Sciatic nerve (tissue), 2 donors: Measurements from ENCODE around the gene NAT8L. TPM values are rescaled to one million over a fixed set of nuclear protein-coding genes. Genes with fewer than 3 reads are reported as not detected.
A peak's percentile ranks its signal among the peaks of the same experiment; 100 is the strongest.
"Not testable (repeated sequence)": the region's sequence is repeated elsewhere in the genome, so short reads cannot be mapped to it uniquely, and the experiment has no call there.

ENCODE experiments used
- ATAC-seq: fragments of 200-7000 bp; cut with Tn5 transposase; one replicate; pipeline ENCODE4 v1.9.1; 2020; ENCODE audit warnings: mild to moderate bottlenecking, moderate library complexity
- DNase-seq: peaks from one replicate; pipeline ENCODE4 v3.0.0-alpha.2; 2020; ENCODE audit warnings: low spot score
- intact Hi-C: fragments of 100-400 bp; cut with DNase I; formaldehyde crosslinking; loops from one replicate; pipeline ENCODE4 v1.14.2; 2022
- total RNA-seq: library from RNA; stranded (reverse); fragmentation: NEBNext Ultra II Directional; extraction: Animal tissue kit (Norgen Biotek cat#: 25700); gene quantifications from one replicate; pipeline ENCODE4 v1.2.1, GENCODE V29; 2021
- donor health status: DM: no; HTN: no; CAD: no.
- donor health status: DM: no; HTN: no; CAD: no.

The NAT8L gene, protein sequence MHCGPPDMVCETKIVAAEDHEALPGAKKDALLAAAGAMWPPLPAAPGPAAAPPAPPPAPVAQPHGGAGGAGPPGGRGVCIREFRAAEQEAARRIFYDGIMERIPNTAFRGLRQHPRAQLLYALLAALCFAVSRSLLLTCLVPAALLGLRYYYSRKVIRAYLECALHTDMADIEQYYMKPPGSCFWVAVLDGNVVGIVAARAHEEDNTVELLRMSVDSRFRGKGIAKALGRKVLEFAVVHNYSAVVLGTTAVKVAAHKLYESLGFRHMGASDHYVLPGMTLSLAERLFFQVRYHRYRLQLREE
- 8.1 TPM for total RNA-seq

- intact Hi-C loops, result no loop called here
- peak; percentile 40 for ATAC-seq
Measured at GRCh38 chr4:2059046-2059725, at the start of gene NAT8L. TSS of gene NAT8L (plus strand) at chr4:2059327. CDS start at chr4:2059512, 185 bp downstream.

DNA sequence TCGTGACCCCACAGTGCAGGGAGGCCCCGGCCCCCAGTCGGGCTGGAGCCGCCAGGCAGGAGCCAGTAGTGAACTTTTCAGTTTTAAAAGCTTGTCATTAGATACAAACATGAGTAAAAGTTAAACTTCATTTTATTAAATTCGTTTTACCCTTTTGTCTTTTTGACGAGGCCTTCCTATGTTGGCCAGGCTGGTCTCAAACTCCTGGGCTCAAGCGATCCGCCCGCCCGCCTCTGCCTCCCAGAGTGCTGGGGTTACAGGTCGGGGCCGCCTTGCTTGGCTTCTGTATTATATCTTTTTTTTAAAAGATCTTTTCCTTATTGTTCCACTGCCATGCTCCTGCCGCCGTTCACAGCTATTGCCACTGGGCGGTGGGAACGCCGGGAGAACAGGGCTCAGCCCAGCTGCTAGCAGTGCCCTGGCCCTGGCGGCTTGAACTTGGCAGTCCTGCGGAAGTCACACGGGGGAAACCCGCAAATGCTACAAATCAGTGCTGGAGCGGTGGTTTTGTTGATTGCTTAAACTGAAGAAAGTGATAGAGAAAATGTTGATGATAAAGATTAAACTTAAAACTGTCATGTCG, 49.4 kb upstream of the NAT8L start:
- peak; percentile 45 for ATAC-seq
- DNase-seq, result peak; percentile 73
- intact Hi-C loops, result no loop called here

More at GRCh38 chr4:2059046-2059725, at the start of gene NAT8L:
- DNase-seq, result no peak

DNA sequence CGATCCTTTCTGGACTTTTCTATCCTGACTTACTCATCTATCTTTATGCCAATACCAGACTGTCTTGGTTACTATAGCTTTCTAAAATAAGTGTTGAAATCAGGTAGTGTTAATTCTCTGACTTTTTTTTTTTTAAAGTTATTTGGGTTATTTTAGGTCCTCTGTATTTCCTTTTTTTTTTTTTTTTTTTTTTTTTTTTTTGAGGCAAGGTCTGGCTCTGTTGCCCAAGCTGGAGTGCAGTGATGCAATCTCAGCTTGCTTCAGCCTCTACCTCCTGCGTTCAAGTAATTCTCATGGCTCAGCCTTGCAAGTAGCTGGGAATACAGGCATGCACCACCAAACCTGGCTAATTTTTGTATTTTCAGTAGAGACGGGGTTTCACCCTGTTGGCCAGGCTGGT, 47.5 kb upstream of the NAT8L start:
- DNase-seq (no peak), ATAC-seq (no peak)
- intact Hi-C loops, result no loop called here

- no peak for ATAC-seq
- intact Hi-C loops, result no loop called here
Measured at GRCh38 chr4:2015008-2015407, 44.1 kb upstream of the NAT8L start.

GRCh38 chr4:2021358-2022018, 37.6 kb upstream of the NAT8L start:
- intact Hi-C loops, ATAC-seq, DNase-seq: not testable (repeated sequence)

More at GRCh38 chr4:2015008-2015407, 44.1 kb upstream of the NAT8L start:
- no peak for DNase-seq

- ATAC-seq, result no peak
- no peak for DNase-seq
- intact Hi-C loops, result no loop called here
Measured at GRCh38 chr4:2024683-2025082, 34.4 kb upstream of the NAT8L start.

- intact Hi-C loops, result no loop called here
- no peak for DNase-seq
- ATAC-seq, result no peak
Measured at GRCh38 chr4:2025817-2026216, 33.3 kb upstream of the NAT8L start.

- ATAC-seq, intact Hi-C loops, DNase-seq: not testable (repeated sequence)
Measured at GRCh38 chr4:2027120-2027519, 32.0 kb upstream of the NAT8L start.

- ATAC-seq, DNase-seq, intact Hi-C loops: not testable (repeated sequence)
Measured at GRCh38 chr4:2031161-2031560, 28.0 kb upstream of the NAT8L start.

GRCh38 chr4:2036327-2036726, 22.8 kb upstream of the NAT8L start:
- ATAC-seq (no peak), DNase-seq (no peak)
- intact Hi-C loops, result no loop called here

DNA sequence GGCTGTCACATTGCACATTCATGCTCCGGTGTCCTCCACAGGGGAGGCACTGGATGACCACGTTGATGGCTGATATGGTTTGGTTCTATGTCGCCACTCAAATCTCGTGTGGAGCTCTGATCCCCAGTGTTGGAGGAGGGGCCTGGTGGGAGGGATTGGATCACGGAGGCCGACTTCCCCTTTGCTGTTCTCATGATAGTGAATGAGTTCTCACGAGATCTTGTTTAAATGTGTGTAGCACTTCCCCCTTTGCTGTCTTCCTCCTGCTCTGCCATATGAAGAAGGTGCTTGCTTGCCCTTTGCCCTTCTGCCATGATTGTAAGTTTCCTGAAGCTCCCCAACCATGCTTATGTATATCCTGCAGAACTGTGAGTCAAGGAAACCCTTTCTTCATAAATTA, 22.3 kb upstream of the NAT8L start:
- no peak for ATAC-seq
- intact Hi-C loops, result no loop called here
- DNase-seq, result no peak

GRCh38 chr4:2040391-2041238, 18.5 kb upstream of the NAT8L start:
- intact Hi-C loops, result no loop called here
- DNase-seq (no peak), ATAC-seq (no peak)

GRCh38 chr4:2041239-2042130, 17.6 kb upstream of the NAT8L start:
- peak; percentile 89 for DNase-seq
- intact Hi-C loops, result no loop called here
- ATAC-seq, result peak; percentile 82

DNA sequence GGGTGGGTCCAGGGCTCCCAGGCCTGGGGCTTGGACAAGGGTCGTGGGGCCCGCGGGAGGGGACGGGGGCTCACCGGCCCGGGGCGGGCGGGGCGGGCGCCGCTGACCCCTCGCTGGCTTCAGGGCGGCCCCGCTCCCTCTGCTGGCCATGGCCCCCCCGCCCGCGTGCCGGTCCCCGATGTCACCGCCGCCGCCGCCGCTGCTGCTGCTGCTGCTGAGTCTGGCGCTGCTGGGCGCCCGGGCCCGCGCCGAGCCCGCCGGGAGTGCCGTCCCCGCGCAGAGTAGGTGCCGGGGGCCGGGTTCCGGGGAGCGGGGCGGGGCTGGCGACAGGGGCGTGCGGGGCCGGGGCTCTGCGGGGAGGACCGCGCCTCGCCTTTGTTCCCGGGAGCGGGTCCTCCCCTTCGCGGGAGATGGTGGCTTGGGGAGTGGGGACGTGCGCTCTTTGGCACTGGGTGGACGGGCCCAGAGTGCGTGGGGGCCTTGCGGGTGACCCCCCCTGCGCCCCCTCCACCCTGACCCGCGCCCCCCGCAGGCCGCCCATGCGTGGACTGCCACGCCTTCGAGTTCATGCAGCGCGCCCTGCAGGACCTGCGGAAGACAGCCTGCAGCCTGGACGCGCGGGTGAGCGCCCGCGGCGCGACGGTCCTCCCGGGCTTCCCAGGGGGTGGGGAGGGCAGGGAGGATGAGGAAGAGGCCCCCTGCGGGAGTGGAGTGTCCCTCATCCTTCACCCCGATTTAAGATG, 16.8 kb upstream of the NAT8L start:
- DNase-seq (peak; percentile 61), ATAC-seq (no peak)
- intact Hi-C loops, result no loop called here

DNA sequence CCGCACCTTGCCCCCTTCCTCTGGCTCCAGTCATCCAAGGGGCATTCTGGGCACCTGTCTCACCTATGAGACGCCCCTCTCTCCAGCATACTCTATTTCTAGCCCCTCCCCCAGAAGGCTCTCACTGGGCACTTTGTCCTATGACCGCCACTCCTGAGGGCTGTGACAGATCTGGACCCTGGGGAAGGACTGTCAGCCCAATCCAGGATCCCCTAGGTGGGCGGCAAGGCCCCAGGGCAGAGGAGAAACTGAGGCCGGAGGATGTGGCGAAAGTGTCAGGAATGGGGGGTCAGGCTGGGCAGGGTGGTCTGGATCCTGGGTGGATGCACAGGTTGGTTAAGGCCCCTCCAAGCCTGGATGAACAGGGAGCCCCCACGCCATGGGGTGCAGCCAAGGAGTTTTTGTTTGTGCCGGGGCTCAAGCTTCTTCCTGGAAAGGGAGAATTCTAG, 16.2 kb upstream of the NAT8L start:
- ATAC-seq (no peak), DNase-seq (no peak)
- intact Hi-C loops, result no loop called here

DNA sequence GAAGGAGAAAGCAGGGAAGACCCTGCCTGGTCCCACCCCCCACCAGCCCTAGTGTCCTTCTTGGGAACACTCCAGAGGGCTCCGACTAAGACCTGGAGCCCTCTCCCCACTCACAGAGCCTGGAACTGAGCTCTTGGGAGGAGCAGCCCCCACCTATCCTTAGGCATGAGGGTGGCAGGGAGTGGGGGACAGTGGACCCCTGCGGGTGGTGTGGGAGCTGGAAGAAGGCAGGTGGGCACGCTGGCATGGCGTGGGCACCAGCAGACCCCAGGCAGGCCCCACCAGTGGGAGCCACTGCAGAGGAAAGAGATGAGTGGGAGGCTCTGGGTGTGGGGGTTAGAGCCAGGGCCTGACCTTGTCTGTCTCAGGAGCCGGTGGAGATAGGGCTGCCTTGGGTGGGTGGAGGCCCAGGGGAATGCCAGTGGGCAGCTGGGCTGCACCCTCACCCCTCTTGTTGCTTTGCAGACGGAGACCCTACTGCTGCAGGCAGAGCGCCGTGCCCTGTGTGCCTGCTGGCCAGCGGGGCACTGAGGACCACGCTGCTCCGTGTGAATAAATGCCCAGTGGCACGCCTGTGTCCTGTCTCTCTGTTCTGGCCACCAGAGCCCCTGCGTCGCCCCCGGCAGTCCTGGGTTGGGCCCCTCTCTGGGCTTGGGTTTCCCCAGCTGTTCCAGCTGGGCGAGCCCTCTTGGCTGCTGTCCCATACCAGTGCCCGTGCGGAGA, 15.6 kb upstream of the NAT8L start:
- no peak for ATAC-seq
- intact Hi-C loops, result no loop called here
- no peak for DNase-seq

DNA sequence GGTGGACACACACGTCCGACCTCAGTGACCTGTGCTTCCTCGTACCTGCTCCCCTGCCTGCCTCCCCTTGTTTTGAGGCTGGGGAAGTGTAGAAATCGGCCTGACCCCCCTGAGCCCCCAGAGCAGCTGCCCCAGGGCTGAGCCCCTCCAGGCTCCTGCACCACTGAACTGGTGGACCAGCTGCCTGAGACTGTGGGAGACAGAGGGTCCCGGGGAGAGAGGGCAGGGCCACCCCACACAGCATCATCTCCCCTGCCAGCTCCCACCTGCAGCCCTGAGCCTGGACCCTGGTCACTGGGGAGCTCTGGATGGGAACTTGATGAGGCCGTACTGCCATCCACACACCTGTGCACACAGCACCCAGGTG, 15.0 kb upstream of the NAT8L start:
- intact Hi-C loops, result no loop called here
- no peak for ATAC-seq
- DNase-seq, result no peak
